Progenitor cell of endocrine pancreas (in vitro differentiated cells): ENCODE data around the gene PPP2R5C. TPM values are rescaled to one million over a fixed set of nuclear protein-coding genes. Genes with fewer than 3 reads are reported as not detected.

Source experiments
- DNase-seq: peaks from one replicate; pipeline ENCODE4 v3.0.0; 2021; ENCODE audit warnings: low spot score; ENCODE audit not compliant: unreplicated experiment
- H3K27ac Mint-ChIP-seq: 2 replicates; pipeline ENCODE4 v1.8.0; 2021; ENCODE audit warnings: mild to moderate bottlenecking, moderate library complexity, mixed read lengths
- H3K27me3 Mint-ChIP-seq: 2 replicates; pipeline ENCODE4 v1.8.0; 2021; ENCODE audit warnings: mixed read lengths
- H3K36me3 Mint-ChIP-seq: 2 replicates; pipeline ENCODE4 v1.8.0; 2022; ENCODE audit warnings: mixed read lengths; ENCODE audit not compliant: insufficient read depth
- H3K4me1 Mint-ChIP-seq: 2 replicates; pipeline ENCODE4 v1.8.0; 2021; ENCODE audit warnings: low read depth, mixed read lengths
- H3K4me3 Mint-ChIP-seq: 2 replicates; pipeline ENCODE4 v1.8.0; 2021; ENCODE audit warnings: low read depth, mild to moderate bottlenecking, moderate library complexity, mixed read lengths
- H3K9me3 Mint-ChIP-seq: 2 replicates; pipeline ENCODE4 v1.8.0; 2021; ENCODE audit warnings: low read depth, mixed read lengths
- total RNA-seq: library from RNA; stranded (reverse); gene quantifications from 2 replicates; pipeline ENCODE4 v1.2.1, GENCODE V29; 2021
- TF ChIP-seq, protein P1 (sequence below): fragments of 200-600 bp; sonication (generic); IDR thresholded peaks from one replicate; pipeline ENCODE4 v1.5.0; 2021; ENCODE audit warnings: antibody characterized with exemption, mild to moderate bottlenecking; ENCODE audit not compliant: unreplicated experiment

PPP2R5C gene
- total RNA-seq, 1 donor from 2014 or later = 120 TPM

DNA sequence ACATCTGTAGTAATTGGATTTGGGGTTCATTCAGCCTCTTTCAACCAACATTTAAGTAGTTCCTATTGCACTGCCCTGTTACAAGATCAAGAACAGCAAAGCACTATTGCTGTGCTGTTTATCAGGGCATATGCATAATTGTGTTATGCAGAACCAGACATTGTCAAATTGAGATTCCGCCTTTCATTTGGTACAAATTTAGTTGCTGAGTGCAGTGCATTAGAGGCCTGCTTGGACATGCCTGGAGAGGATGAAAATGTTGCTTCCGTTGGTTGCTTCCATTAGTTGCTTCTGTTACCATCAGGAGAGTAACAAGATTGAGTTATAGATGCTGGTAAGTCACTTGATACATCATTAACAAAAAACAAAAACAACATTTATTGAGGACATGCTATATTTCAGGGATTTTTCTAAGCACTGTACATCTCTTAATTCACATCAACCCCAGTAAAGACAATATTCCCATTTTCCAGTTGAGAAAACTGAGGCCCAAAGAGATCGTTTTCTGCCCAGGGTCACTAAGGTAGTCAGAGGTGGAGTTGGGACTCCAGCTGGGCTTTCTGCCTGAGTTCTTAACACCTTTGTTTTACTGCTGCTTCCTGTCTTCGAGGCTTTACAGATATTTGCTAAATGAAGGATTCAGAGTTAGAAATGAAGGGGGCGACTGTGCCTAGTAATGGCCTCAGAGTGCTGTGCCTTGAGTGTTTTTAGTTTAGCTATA, 79.3 kb downstream of the PPP2R5C start:
- TF ChIP-seq, protein P1, sequence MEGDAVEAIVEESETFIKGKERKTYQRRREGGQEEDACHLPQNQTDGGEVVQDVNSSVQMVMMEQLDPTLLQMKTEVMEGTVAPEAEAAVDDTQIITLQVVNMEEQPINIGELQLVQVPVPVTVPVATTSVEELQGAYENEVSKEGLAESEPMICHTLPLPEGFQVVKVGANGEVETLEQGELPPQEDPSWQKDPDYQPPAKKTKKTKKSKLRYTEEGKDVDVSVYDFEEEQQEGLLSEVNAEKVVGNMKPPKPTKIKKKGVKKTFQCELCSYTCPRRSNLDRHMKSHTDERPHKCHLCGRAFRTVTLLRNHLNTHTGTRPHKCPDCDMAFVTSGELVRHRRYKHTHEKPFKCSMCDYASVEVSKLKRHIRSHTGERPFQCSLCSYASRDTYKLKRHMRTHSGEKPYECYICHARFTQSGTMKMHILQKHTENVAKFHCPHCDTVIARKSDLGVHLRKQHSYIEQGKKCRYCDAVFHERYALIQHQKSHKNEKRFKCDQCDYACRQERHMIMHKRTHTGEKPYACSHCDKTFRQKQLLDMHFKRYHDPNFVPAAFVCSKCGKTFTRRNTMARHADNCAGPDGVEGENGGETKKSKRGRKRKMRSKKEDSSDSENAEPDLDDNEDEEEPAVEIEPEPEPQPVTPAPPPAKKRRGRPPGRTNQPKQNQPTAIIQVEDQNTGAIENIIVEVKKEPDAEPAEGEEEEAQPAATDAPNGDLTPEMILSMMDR = no peak
- Mint-ChIP-seq H3K4me1 (peaks cover 5% of the 10 kb centered on the region), H3K9me3 (no peaks in the 10 kb centered on the region), H3K27me3 (no peaks in the 10 kb centered on the region), H3K36me3 (peaks cover 9% of the 10 kb centered on the region), H3K27ac (no peak overlapping the region), H3K4me3 (no peak overlapping the region)
- DNase-seq = no peak

- Mint-ChIP-seq H3K9me3 (no peaks in the 10 kb centered on the region), H3K4me3 (no peak overlapping the region), H3K27me3 (no peaks in the 10 kb centered on the region), H3K4me1 (peaks cover 5% of the 10 kb centered on the region), H3K27ac (no peak overlapping the region), H3K36me3 (peaks cover 8% of the 10 kb centered on the region)
- TF ChIP-seq, protein P1 = no peak
- no peak for DNase-seq
Measured at GRCh38 chr14:101843038-101843437, 81.5 kb downstream of the PPP2R5C start.

DNA sequence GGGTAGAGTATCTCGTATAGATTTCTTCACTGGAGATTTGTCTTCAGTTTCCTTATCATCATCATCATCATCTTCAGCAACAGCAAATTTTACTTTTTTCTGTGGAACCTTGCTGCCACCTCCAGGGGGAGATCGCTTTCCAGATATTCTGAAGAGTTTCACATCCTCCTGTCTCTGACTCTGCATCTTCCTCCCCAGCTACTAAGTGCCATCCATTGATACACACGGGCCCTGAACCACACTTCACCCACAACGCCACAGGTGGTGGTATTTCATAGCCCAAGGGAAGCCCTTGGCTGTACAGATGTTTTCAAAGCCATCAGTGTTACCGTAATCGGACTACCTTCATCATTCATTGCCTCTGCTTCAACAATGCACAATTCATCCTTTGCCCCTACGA, 82.2 kb downstream of the PPP2R5C start:
- H3K4me3 Mint-ChIP-seq = no peak overlapping the region
- DNase-seq = no peak
- H3K27ac Mint-ChIP-seq = no peak overlapping the region

GRCh38 chr14:101844219-101844618, 82.7 kb downstream of the PPP2R5C start:
- no peak for DNase-seq
- TF ChIP-seq, protein P1 = no peak
- no peaks in the 10 kb centered on the region for H3K27me3 Mint-ChIP-seq
- peaks cover 5% of the 10 kb centered on the region for H3K4me1 Mint-ChIP-seq
- no peak overlapping the region for H3K4me3 Mint-ChIP-seq
- H3K27ac Mint-ChIP-seq = no peak overlapping the region
- H3K36me3 Mint-ChIP-seq = peaks cover 8% of the 10 kb centered on the region
- no peaks in the 10 kb centered on the region for H3K9me3 Mint-ChIP-seq

More for the DNA sequence above, 82.2 kb downstream of the PPP2R5C start:
- Mint-ChIP-seq H3K4me1 (peaks cover 5% of the 10 kb centered on the region), H3K27me3 (no peaks in the 10 kb centered on the region), H3K36me3 (peaks cover 8% of the 10 kb centered on the region), H3K9me3 (no peaks in the 10 kb centered on the region)
- TF ChIP-seq, protein P1 = no peak

- H3K4me3 Mint-ChIP-seq = no peak overlapping the region
- no peaks in the 10 kb centered on the region for H3K9me3 Mint-ChIP-seq
- H3K36me3 Mint-ChIP-seq = peaks cover 6% of the 10 kb centered on the region
- no peaks in the 10 kb centered on the region for H3K27me3 Mint-ChIP-seq
- DNase-seq = no peak
- peaks cover 5% of the 10 kb centered on the region for H3K4me1 Mint-ChIP-seq
- H3K27ac Mint-ChIP-seq = no peak overlapping the region
- TF ChIP-seq, protein P1 = no peak
Measured at GRCh38 chr14:101844751-101845150, 83.2 kb downstream of the PPP2R5C start.
